ENCODE measurements around the gene GTF2F2. TPM values are rescaled to one million over a fixed set of nuclear protein-coding genes. Genes with fewer than 3 reads are reported as not detected.

The GTF2F2 gene
- total RNA-seq, 1 donor from 2014 or later = 19.9 TPM

DNA sequence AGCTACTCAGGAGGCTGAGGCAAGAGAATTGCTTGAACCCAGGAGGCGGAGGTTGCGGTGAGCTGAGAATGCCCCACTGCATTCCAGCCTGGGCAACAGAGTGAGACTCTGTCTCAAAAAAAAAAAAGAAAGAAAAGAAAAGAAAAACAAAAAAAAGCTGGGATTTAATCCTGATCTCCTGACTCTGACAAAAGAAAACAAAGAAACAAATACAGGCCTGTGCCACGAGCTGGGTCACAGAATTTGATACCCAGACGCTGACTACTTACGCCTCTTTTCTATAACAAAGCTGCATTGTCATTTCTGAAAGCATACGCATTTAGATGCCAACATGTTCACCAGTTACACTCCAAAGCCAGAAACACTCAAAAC is 18.2 kb upstream of the GTF2F2 start:
- Mint-ChIP-seq H3K4me1 (peaks cover 14% of the 10 kb centered on the region), H3K36me3 (no peaks in the 10 kb centered on the region), H3K4me3 (no peak overlapping the region), H3K9me3 (no peaks in the 10 kb centered on the region), H3K27ac (no peak overlapping the region), H3K27me3 (ENCODE audit: low read depth) (no peaks in the 10 kb centered on the region)
- DNase-seq (ENCODE audit: low spot score in 2 of 2, unreplicated experiment in 2 of 2) = no peak
- TF ChIP-seq, protein P1, sequence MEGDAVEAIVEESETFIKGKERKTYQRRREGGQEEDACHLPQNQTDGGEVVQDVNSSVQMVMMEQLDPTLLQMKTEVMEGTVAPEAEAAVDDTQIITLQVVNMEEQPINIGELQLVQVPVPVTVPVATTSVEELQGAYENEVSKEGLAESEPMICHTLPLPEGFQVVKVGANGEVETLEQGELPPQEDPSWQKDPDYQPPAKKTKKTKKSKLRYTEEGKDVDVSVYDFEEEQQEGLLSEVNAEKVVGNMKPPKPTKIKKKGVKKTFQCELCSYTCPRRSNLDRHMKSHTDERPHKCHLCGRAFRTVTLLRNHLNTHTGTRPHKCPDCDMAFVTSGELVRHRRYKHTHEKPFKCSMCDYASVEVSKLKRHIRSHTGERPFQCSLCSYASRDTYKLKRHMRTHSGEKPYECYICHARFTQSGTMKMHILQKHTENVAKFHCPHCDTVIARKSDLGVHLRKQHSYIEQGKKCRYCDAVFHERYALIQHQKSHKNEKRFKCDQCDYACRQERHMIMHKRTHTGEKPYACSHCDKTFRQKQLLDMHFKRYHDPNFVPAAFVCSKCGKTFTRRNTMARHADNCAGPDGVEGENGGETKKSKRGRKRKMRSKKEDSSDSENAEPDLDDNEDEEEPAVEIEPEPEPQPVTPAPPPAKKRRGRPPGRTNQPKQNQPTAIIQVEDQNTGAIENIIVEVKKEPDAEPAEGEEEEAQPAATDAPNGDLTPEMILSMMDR (IDR thresholded peaks at IDR 0.05; ENCODE audit: unreplicated experiment) = no peak

DNA sequence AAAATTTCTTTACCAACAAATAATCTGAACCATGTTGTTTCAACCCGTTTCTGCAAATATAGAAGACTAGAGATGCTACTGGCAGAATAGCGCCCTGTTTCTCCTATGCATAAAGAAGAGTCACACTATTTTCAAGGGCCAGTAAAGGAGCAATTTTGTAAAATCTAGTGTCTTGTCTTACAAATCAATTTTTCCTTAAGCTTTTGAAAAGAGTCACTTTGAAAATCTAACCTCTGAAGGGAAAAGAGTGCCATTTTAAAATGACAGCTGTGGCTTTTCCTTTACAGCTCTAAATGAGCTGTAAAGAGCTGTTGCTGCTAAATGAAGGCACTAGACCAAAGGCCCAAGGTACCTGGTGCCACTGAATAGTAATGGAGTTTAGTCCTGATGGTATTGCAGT is 16.9 kb upstream of the GTF2F2 start:
- no peak for DNase-seq (ENCODE audit: low spot score in 2 of 2, unreplicated experiment in 2 of 2)
- H3K4me1 Mint-ChIP-seq = peaks cover 19% of the 10 kb centered on the region
- TF ChIP-seq, protein P1 (IDR thresholded peaks at IDR 0.05; ENCODE audit: unreplicated experiment) = no peak
- no peaks in the 10 kb centered on the region for H3K27me3 Mint-ChIP-seq (ENCODE audit: low read depth)
- no peak overlapping the region for H3K4me3 Mint-ChIP-seq
- H3K36me3 Mint-ChIP-seq = no peaks in the 10 kb centered on the region
- no peaks in the 10 kb centered on the region for H3K9me3 Mint-ChIP-seq
- no peak overlapping the region for H3K27ac Mint-ChIP-seq

DNA sequence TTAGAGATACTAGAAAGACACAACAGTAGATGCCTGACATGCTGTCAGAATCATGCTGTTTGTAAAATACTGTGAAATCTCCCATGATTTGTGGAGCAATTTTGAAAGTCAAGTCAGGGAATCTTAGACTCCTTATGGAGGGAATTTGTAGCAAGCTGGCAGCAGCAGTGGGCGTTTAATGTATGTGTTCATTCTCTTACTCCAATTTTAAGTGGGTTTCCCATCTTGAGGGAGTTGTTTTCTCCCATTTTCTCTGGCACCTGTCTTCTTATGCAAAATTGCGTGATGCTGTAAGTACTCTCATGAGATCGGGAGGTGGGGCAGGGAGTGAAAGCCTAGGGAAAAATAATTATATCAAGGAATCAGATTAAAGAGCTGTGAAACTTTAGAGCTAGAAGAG is 16.0 kb upstream of the GTF2F2 start:
- Mint-ChIP-seq H3K9me3 (no peaks in the 10 kb centered on the region), H3K4me3 (no peak overlapping the region), H3K4me1 (peaks cover 19% of the 10 kb centered on the region), H3K27me3 (ENCODE audit: low read depth) (no peaks in the 10 kb centered on the region), H3K36me3 (no peaks in the 10 kb centered on the region), H3K27ac (no peak overlapping the region)
- DNase-seq (ENCODE audit: low spot score in 2 of 2, unreplicated experiment in 2 of 2) = no peak
- TF ChIP-seq, protein P1 (IDR thresholded peaks at IDR 0.05; ENCODE audit: unreplicated experiment) = no peak

DNA sequence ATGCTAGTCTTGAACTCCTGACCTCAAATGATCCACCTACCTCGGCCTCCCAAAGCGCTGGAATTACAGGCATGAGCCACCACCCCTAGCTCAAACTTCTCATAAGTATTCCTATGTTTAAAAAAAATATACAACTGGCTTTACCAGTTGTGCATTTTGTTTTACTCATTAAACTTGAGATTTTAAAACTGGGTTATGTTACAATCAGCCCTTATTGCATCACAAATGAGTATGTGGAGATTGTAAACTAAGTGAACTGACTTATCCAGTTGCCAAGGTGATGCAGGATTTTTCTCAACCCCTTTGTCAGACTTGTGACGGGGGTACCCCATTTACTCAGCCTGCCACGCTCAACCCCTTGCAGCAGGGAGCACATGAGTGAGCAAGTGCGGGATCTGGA is 14.4 kb upstream of the GTF2F2 start:
- no peaks in the 10 kb centered on the region for H3K27me3 Mint-ChIP-seq (ENCODE audit: low read depth)
- no peaks in the 10 kb centered on the region for H3K9me3 Mint-ChIP-seq
- no peaks in the 10 kb centered on the region for H3K36me3 Mint-ChIP-seq
- H3K4me3 Mint-ChIP-seq = no peak overlapping the region
- no peak overlapping the region for H3K27ac Mint-ChIP-seq
- TF ChIP-seq, protein P1 (IDR thresholded peaks at IDR 0.05; ENCODE audit: unreplicated experiment) = no peak
- peaks cover 19% of the 10 kb centered on the region for H3K4me1 Mint-ChIP-seq
- DNase-seq (ENCODE audit: low spot score in 2 of 2, unreplicated experiment in 2 of 2) = no peak

DNA sequence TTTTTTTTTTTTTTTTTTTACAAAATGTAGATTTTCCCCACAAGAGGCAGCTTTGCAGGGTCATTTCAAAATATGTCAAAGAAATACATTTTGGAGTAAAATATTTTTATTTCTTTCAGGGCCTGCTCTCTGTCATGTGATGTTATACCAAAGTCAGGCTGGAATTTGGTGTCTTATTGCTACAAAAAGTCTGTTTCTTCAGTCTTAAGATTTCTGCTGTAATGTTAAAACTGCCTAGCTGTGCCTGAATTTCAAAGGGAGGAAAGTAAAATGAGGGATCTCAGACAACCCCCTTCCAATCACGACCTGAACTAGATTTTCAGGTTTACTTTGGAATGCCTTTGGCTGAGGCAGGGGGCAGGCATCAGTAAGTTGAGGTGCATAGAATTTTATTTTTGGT is 12.8 kb upstream of the GTF2F2 start:
- H3K27me3 Mint-ChIP-seq (ENCODE audit: low read depth) = no peaks in the 10 kb centered on the region
- TF ChIP-seq, protein P1 (IDR thresholded peaks at IDR 0.05; ENCODE audit: unreplicated experiment) = no peak
- H3K9me3 Mint-ChIP-seq = no peaks in the 10 kb centered on the region
- H3K4me1 Mint-ChIP-seq = peaks cover 15% of the 10 kb centered on the region
- DNase-seq (ENCODE audit: low spot score in 2 of 2, unreplicated experiment in 2 of 2) = no peak
- peak overlapping the region; percentile 10 for H3K27ac Mint-ChIP-seq
- H3K4me3 Mint-ChIP-seq = no peak overlapping the region
- H3K36me3 Mint-ChIP-seq = no peaks in the 10 kb centered on the region

DNA sequence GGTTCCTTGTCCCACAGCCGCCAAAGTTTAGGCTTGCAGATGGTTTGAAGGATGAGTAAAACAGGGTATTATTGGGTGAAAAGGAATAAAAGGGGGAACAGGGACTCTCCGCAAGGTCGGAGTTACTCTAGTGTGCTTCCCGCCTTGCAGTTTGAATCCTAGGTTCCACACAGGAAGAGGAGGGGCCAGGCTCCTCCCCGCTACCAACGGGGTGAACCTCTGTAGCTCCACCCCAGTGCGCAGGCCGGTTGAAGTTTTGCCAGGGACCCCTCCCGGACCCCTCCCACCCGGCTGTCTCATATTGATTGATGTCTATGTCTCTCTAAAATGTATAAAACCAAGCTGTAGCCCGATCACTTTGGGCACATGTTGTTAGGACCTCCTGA is 11.6 kb upstream of the GTF2F2 start:
- no peaks in the 10 kb centered on the region for H3K27me3 Mint-ChIP-seq (ENCODE audit: low read depth)
- TF ChIP-seq, protein P1 (IDR thresholded peaks at IDR 0.05; ENCODE audit: unreplicated experiment) = no peak
- no peak overlapping the region for H3K4me3 Mint-ChIP-seq
- no peaks in the 10 kb centered on the region for H3K9me3 Mint-ChIP-seq
- H3K4me1 Mint-ChIP-seq = peaks cover 15% of the 10 kb centered on the region
- no peak for DNase-seq (ENCODE audit: low spot score in 2 of 2, unreplicated experiment in 2 of 2)
- no peak overlapping the region for H3K27ac Mint-ChIP-seq
- no peaks in the 10 kb centered on the region for H3K36me3 Mint-ChIP-seq
